ENCODE results near the gene PAQR5.
"Not testable (repeated sequence)": the region's sequence is repeated elsewhere in the genome, so short reads cannot be mapped to it uniquely, and the experiment has no call there.

PAQR5 gene

DNA sequence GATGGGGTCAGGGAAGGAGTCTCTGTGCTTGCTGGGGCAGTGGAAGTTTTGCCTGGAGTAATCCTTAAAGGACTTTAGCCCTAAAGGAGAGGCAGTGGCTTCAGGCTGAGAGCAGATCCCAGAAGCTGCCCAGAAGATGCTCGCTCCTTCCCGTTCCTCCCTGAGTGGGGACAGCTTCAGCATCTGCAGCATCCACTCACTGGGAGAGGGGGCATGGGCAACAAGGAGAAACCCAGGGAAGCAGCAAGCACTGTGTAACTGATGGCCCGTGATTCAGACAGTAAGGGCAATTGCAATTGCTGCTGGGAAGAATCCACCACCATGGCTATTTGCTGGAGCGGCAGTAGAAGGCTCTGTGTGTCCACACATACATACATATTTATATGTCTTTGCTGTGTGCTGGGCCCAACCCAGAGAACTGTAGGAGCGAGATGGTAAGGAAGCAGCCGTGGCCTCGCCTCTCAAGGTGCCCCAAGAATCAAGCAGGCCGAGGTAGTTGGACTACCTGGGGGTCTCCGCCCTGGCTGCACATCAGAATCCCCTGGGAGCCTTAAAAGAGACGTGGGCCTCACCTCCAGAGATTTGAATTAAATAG is 5.8 kb upstream of the PAQR5 start:
- DNase-seq (ENCODE audit: insufficient read length, low spot score) (no peak), FAIRE-seq (no peak)

- DNase-seq (ENCODE audit: insufficient read length, low spot score) (no peak), FAIRE-seq (no peak)
Measured at GRCh38 chr15:69293741-69294615, 4.7 kb upstream of the PAQR5 start.

DNA sequence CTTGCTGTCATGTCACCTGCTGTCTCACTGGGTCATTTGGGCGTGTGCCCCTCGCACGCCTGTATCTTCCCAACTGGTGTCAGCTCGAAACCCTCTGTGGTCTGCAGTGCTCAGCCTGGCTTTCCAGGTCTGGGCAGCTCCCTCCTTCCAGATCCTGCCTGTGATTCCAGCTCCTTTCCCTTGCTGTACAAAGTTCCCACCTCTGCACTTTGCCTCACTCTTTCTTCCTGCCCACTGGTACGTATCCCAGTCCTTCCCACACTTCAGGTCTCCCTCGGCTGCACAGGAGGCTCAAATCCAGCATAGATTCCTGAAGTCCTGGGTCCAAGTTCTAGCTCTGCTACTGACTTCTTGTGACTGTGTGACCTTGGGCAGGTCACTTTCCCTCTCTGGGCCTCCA is 2.1 kb upstream of the PAQR5 start:
- no peak for FAIRE-seq

GRCh38 chr15:69297642-69298353 is 914 bp upstream of the PAQR5 start:
- FAIRE-seq (no peak), DNase-seq (ENCODE audit: insufficient read length, low spot score) (no peak)

More for the DNA sequence above, 2.1 kb upstream of the PAQR5 start:
- no peak for DNase-seq (ENCODE audit: insufficient read length, low spot score)

- no peak for FAIRE-seq
Measured at GRCh38 chr15:69298354-69298696, 387 bp upstream of the PAQR5 start.

GRCh38 chr15:69299451-69299886 is 757 bp downstream of the PAQR5 start:
- FAIRE-seq (no peak), DNase-seq (ENCODE audit: insufficient read length, low spot score) (no peak)

More at GRCh38 chr15:69298354-69298696, 387 bp upstream of the PAQR5 start:
- no peak for DNase-seq (ENCODE audit: insufficient read length, low spot score)

GRCh38 chr15:69299943-69300588 is 1.4 kb downstream of the PAQR5 start:
- DNase-seq (ENCODE audit: insufficient read length, low spot score) (no peak), FAIRE-seq (no peak)

- FAIRE-seq; DNase-seq (ENCODE audit: insufficient read length, low spot score): not testable (repeated sequence)
Measured at GRCh38 chr15:69301101-69301500, 2.4 kb downstream of the PAQR5 start.

DNA sequence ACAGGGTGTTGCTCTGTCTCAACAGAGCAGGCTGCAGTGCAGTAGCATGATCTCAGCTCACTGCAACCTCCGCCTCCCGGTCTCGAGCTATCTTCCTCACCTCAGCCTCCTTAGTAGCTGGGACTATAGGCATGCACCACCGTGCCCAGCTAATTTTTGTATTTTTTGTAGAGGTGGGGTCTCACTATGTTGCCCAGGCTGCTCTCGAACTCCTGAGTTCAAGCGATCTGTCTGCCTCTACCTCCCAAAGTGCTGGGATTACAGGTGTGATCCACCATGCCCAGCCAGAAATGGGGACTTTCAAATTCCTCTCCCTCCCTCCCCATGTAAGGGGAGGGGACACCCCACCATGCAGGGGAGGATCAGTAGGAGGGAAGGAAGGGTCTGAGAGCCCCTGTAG is 3.4 kb downstream of the PAQR5 start:
- DNase-seq (ENCODE audit: insufficient read length, low spot score); FAIRE-seq: not testable (repeated sequence)

- DNase-seq (ENCODE audit: insufficient read length, low spot score) (no peak), FAIRE-seq (no peak)
Measured at GRCh38 chr15:69302929-69303328, 4.2 kb downstream of the PAQR5 start.

- FAIRE-seq (no peak), DNase-seq (ENCODE audit: insufficient read length, low spot score) (no peak)
Measured at GRCh38 chr15:69303337-69304181, 4.8 kb downstream of the PAQR5 start.

DNA sequence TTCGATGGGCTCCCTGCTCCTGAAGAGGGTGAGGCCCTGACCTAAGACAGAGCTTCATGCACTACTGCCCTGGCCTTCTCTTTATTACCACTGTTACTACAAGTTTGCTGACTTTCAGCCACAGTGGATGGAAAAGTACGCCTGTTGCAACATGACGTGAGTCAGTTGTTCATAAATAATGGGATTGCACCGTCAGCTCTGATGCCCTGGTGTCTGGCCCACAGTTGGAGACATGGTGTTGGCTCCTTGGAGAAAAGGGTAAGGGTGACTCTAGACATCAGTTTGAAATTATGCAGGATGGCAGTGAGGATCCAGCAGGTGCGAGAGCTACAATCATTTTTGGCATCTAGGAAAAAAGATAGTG is 5.5 kb downstream of the PAQR5 start:
- no peak for DNase-seq (ENCODE audit: insufficient read length, low spot score)
- no peak for FAIRE-seq

- DNase-seq (ENCODE audit: insufficient read length, low spot score) (no peak), FAIRE-seq (no peak)
Measured at GRCh38 chr15:69305204-69305931, 6.7 kb downstream of the PAQR5 start.

GRCh38 chr15:69305933-69306568 is 7.3 kb downstream of the PAQR5 start:
- no peak for FAIRE-seq
- DNase-seq (ENCODE audit: insufficient read length, low spot score), result no peak

DNA sequence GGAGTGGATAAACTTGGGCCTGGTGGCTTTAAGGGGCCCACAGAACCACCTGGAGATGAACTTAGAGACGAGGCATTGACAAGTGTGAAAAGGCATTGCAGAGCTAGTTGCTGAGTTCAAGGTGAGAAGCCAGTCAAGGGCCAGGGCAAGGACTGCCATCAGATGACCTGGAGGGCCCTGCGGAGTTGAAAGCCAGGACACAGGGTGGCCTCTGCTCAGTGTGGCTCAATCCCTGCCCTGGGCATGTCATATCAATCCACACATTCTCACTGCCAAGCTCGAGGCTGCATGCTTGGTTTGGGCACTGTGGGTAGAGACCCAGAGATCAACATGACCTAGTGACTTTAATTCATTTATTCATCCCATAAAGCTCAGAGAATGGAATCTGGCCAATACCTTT is 9.2 kb downstream of the PAQR5 start:
- DNase-seq (ENCODE audit: insufficient read length, low spot score), result no peak
- no peak for FAIRE-seq

DNA sequence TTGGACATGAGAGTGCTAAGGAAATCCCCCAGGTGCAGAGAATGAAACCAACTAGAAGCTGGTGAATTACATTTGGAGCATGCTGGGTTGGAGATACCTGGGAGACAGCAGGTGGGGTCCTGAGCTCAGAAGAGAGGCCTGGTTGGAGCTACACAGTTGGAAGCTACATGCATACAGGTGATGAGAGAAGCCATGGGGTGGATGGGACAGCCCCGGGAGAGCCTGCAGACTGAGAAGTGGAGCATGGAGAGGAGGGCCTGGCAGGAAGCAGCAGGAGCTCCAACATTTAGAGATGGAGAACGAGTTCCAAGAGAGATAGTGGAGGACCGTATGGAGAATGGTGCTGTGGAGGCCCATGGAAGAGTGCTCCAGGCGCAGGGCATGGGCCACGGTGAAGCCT is 10.2 kb downstream of the PAQR5 start:
- FAIRE-seq (no peak), DNase-seq (ENCODE audit: insufficient read length, low spot score) (no peak)

GRCh38 chr15:69311319-69311721 is 12.6 kb downstream of the PAQR5 start:
- FAIRE-seq, result no peak
- DNase-seq (ENCODE audit: insufficient read length, low spot score), result no peak

GRCh38 chr15:69313432-69314000 is 14.8 kb downstream of the PAQR5 start:
- DNase-seq (ENCODE audit: insufficient read length, low spot score) (no peak), FAIRE-seq (no peak)

GRCh38 chr15:69314131-69314530 is 15.4 kb downstream of the PAQR5 start:
- DNase-seq (ENCODE audit: insufficient read length, low spot score), result no peak
- no peak for FAIRE-seq
